Prostate gland (tissue), 2 donors: ENCODE measurements around the gene LDB2.

Source experiments
- CTCF ChIP-seq, 4 experiments: fragments of 200-600 bp in 2 of 4; fragments of 450-650 bp in 2 of 4; sonication (generic) in 2 of 4; IDR thresholded peaks; 1 replicate in 3 of 4; 2 replicates in 1 of 4; pipeline ENCODE4 v1.5.1; 2016 to 2019; ENCODE audit warnings: antibody characterized with exemption in 4 of 4, mild to moderate bottlenecking in 2 of 4, moderate library complexity in 2 of 4
- POLR2AphosphoS5 ChIP-seq: sonication (generic); formaldehyde crosslinking; IDR thresholded peaks from one replicate; pipeline ENCODE4 v1.6.1; 2017; ENCODE audit warnings: antibody characterized with exemption

- TF ChIP-seq CTCF (IDR thresholded peaks at IDR 0.05) (no peak), POLR2AphosphoS5 (no peak)
Observed at GRCh38 chr4:16524911-16525554, 373.4 kb downstream of the LDB2 start.
